HEK293 (cell line): Measurements from ENCODE around the gene SCRN2.

ENCODE experiments used
- EGR2 ChIP-seq: fragments of 450-650 bp; formaldehyde crosslinking; IDR thresholded peaks from 2 replicates; pipeline ENCODE4 v1.5.1; 2016; ENCODE audit warnings: low read depth, missing biosample characterization, missing genetic modification characterization
- GLI2 ChIP-seq: fragments of 450-650 bp; formaldehyde crosslinking; IDR thresholded peaks from 2 replicates; pipeline ENCODE4; 2017; ENCODE audit warnings: missing biosample characterization, missing genetic modification characterization, low read depth, borderline replicate concordance
- KLF10 ChIP-seq: fragments of 450-650 bp; IDR thresholded peaks from 2 replicates; pipeline ENCODE4 v1.5.1; 2018; ENCODE audit warnings: missing biosample characterization, mild to moderate bottlenecking, missing genetic modification characterization
- KLF7 ChIP-seq: fragments of 450-650 bp; formaldehyde crosslinking; IDR thresholded peaks from 2 replicates; pipeline ENCODE4 v1.5.1; 2016; ENCODE audit warnings: missing biosample characterization, missing genetic modification characterization, borderline replicate concordance
- SCRT2 ChIP-seq: fragments of 450-650 bp; formaldehyde crosslinking; IDR thresholded peaks from 2 replicates; pipeline ENCODE4 v1.5.1; 2016; ENCODE audit warnings: missing biosample characterization, missing genetic modification characterization
- SETDB1 ChIP-seq: IDR thresholded peaks from one replicate; pipeline ENCODE4 v1.6.1; 2017; ENCODE audit warnings: mild to moderate bottlenecking, low read length, moderate library complexity, mixed read lengths; ENCODE audit not compliant: insufficient read length
- ZBTB20 ChIP-seq: fragments of 450-650 bp; formaldehyde crosslinking; IDR thresholded peaks from 2 replicates; pipeline ENCODE4 v1.5.1; 2016; ENCODE audit warnings: missing biosample characterization, missing genetic modification characterization
- ZFP3 ChIP-seq: fragments of 450-650 bp; formaldehyde crosslinking; IDR thresholded peaks from 2 replicates; pipeline ENCODE4 v1.5.1; 2016; ENCODE audit warnings: low read depth, missing biosample characterization, missing genetic modification characterization
- ZFP41 ChIP-seq: fragments of 450-650 bp; formaldehyde crosslinking; IDR thresholded peaks from 2 replicates; pipeline ENCODE4 v1.5.1; 2016; ENCODE audit warnings: missing biosample characterization, missing genetic modification characterization, borderline replicate concordance
- ZNF140 ChIP-seq: fragments of 450-650 bp; formaldehyde crosslinking; IDR thresholded peaks from 2 replicates; pipeline ENCODE4 v1.5.1; 2016; ENCODE audit warnings: missing biosample characterization, missing genetic modification characterization
- ZNF174 ChIP-seq: fragments of 450-650 bp; formaldehyde crosslinking; IDR thresholded peaks from 2 replicates; pipeline ENCODE4 v1.5.0; 2017; ENCODE audit warnings: missing biosample characterization, mild to moderate bottlenecking, missing genetic modification characterization
- ZNF266 ChIP-seq: fragments of 450-650 bp; formaldehyde crosslinking; IDR thresholded peaks from 2 replicates; pipeline ENCODE4 v1.5.1; 2016; ENCODE audit warnings: missing biosample characterization, missing genetic modification characterization, low read depth
- ZNF341 ChIP-seq: fragments of 450-650 bp; formaldehyde crosslinking; IDR thresholded peaks from 2 replicates; pipeline ENCODE4; 2016; ENCODE audit warnings: low read depth, missing biosample characterization, missing genetic modification characterization
- ZNF558 ChIP-seq: fragments of 450-650 bp; formaldehyde crosslinking; IDR thresholded peaks from 2 replicates; pipeline ENCODE4 v1.5.1; 2016; ENCODE audit warnings: missing biosample characterization, missing genetic modification characterization
- ZNF561 ChIP-seq: fragments of 450-650 bp; IDR thresholded peaks from 2 replicates; pipeline ENCODE4 v1.5.1; 2018; ENCODE audit warnings: missing biosample characterization, missing genetic modification characterization, borderline replicate concordance
- ZNF571 ChIP-seq: fragments of 450-650 bp; formaldehyde crosslinking; IDR thresholded peaks from 2 replicates; pipeline ENCODE4 v1.5.0; 2017; ENCODE audit warnings: missing biosample characterization, missing genetic modification characterization
- ZNF623 ChIP-seq: fragments of 450-650 bp; formaldehyde crosslinking; IDR thresholded peaks from 2 replicates; pipeline ENCODE4 v1.5.1; 2016; ENCODE audit warnings: missing biosample characterization, missing genetic modification characterization
- ZNF654 ChIP-seq: fragments of 450-650 bp; formaldehyde crosslinking; IDR thresholded peaks from 2 replicates; pipeline ENCODE4 v1.5.1; 2016; ENCODE audit warnings: low read depth, missing biosample characterization, missing genetic modification characterization
- ZNF660 ChIP-seq: fragments of 450-650 bp; IDR thresholded peaks from 2 replicates; pipeline ENCODE4 v1.5.1; 2018; ENCODE audit warnings: missing biosample characterization, mild to moderate bottlenecking, missing genetic modification characterization
- ZNF670 ChIP-seq: fragments of 450-650 bp; formaldehyde crosslinking; IDR thresholded peaks from 2 replicates; pipeline ENCODE4 v1.5.1; 2016; ENCODE audit warnings: missing biosample characterization, missing genetic modification characterization, low read depth
- ZNF785 ChIP-seq: fragments of 450-650 bp; formaldehyde crosslinking; IDR thresholded peaks from 2 replicates; pipeline ENCODE4 v1.5.1; 2016; ENCODE audit warnings: missing biosample characterization, missing genetic modification characterization
- ZNF837 ChIP-seq: fragments of 450-650 bp; formaldehyde crosslinking; IDR thresholded peaks from 2 replicates; pipeline ENCODE4 v1.5.1; 2016; ENCODE audit warnings: missing biosample characterization, missing genetic modification characterization
- ZXDB ChIP-seq: fragments of 450-650 bp; formaldehyde crosslinking; IDR thresholded peaks from 2 replicates; pipeline ENCODE4 v1.5.1; 2016; ENCODE audit warnings: missing biosample characterization, missing genetic modification characterization
- TF ChIP-seq, protein P1 (sequence below): fragments of 450-650 bp; formaldehyde crosslinking; IDR thresholded peaks from 2 replicates; pipeline ENCODE4 v1.5.1; 2017; ENCODE audit warnings: missing biosample characterization, missing genetic modification characterization
- TF ChIP-seq, protein P2 (sequence below): fragments of 450-650 bp; IDR thresholded peaks from 2 replicates; pipeline ENCODE4 v1.5.1; 2018; ENCODE audit warnings: missing biosample characterization, mild to moderate bottlenecking, missing genetic modification characterization
- TF ChIP-seq, protein P3 (sequence below): fragments of 450-650 bp; formaldehyde crosslinking; IDR thresholded peaks from 2 replicates; pipeline ENCODE4 v1.5.1; 2017; ENCODE audit warnings: missing biosample characterization, mild to moderate bottlenecking, missing genetic modification characterization, moderate library complexity
- TF ChIP-seq, protein P4 (sequence below): fragments of 450-650 bp; formaldehyde crosslinking; IDR thresholded peaks from 2 replicates; pipeline ENCODE4 v1.5.1; 2016; ENCODE audit warnings: missing biosample characterization, missing genetic modification characterization
- TF ChIP-seq, protein P5 (sequence below): fragments of 450-650 bp; formaldehyde crosslinking; IDR thresholded peaks from 2 replicates; pipeline ENCODE4 v1.5.1; 2016; ENCODE audit warnings: missing biosample characterization, missing genetic modification characterization
- TF ChIP-seq, protein P6 (sequence below): fragments of 450-650 bp; formaldehyde crosslinking; IDR thresholded peaks from 2 replicates; pipeline ENCODE4 v1.5.1; 2016; ENCODE audit warnings: missing biosample characterization, missing genetic modification characterization

The SCRN2 gene

DNA sequence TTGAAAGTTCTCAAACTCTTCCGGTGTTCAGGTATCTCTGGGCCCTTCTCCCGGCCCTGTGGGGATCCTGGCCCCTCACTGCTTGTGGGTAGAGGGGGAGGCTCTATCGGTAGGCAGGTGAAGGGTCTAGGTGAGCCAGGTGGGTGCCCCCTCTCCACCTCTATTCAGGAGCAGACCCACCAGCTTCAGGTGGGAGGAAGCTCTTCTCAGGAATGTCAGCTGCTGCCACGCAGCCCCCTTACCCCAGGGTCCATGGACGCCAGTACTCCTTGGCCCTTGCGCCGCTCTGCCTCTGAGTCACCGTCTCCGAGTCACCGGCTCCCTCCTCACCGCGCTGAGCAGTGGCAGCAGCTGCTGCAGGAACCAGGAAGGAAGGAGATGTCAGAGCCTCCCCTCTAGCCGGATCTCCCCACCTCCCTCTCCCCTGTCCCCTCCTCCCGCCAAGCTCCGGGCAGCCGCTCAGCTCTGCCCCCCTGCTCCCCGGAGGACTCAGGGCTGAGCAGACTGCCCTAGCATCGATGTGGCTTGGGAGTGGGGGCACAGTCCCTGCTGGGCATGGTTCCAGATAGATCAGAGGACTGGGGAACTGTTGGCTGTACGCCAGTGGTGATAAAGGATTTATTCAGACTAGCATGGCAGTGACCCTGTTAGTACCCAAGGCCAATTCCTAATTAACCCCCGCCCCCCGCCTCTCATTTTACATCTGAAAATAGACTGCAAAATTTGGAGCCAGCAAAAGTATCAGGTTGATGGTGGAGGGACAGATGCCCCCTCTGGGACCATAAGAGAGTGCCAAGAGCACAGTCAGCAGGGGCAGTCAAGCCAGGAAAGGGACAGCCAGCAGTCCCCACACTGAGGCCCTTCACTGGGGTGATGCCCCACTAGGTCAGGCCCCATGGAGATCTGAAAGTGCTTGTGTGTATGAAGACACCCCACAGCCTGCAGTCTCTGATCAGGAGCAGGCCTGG is 19.4 kb downstream of the SCRN2 start, which contains the start of gene OSBPL7 (continued):
- TF ChIP-seq, protein P1, sequence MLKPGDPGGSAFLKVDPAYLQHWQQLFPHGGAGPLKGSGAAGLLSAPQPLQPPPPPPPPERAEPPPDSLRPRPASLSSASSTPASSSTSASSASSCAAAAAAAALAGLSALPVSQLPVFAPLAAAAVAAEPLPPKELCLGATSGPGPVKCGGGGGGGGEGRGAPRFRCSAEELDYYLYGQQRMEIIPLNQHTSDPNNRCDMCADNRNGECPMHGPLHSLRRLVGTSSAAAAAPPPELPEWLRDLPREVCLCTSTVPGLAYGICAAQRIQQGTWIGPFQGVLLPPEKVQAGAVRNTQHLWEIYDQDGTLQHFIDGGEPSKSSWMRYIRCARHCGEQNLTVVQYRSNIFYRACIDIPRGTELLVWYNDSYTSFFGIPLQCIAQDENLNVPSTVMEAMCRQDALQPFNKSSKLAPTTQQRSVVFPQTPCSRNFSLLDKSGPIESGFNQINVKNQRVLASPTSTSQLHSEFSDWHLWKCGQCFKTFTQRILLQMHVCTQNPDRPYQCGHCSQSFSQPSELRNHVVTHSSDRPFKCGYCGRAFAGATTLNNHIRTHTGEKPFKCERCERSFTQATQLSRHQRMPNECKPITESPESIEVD (tag by site-specific recombination): no peak
- TF ChIP-seq ZXDB (tag by site-specific recombination) (0 out of 2 replicates have a peak, but pooled peaks have one; percentile 75), SETDB1 (no peak), ZNF837 (tag by site-specific recombination) (no peak), KLF10 (tag by site-specific recombination) (no peak), ZBTB20 (tag by site-specific recombination) (peak; percentile 35; the same call in 1 of the 2 replicates), ZNF140 (tag by site-specific recombination) (no peak), ZNF558 (tag by site-specific recombination) (no peak), ZNF341 (tag by site-specific recombination) (peak; percentile 69), ZNF654 (no peak), ZNF266 (tag by site-specific recombination) (no peak), KLF7 (tag by site-specific recombination) (no peak), ZNF785 (tag by site-specific recombination) (no peak), EGR2 (tag by site-specific recombination) (no peak), ZNF660 (peak; percentile 86), ZFP41 (no peak), ZNF174 (tag by site-specific recombination) (no peak), GLI2 (tag by site-specific recombination) (no peak), SCRT2 (tag by site-specific recombination) (no peak), ZFP3 (tag by site-specific recombination) (no peak), ZNF670 (tag by site-specific recombination) (no peak), ZNF571 (no peak), ZNF561 (tag by site-specific recombination) (no peak; the same call in 1 of the 2 replicates), ZNF623 (no peak)
- TF ChIP-seq, protein P2, sequence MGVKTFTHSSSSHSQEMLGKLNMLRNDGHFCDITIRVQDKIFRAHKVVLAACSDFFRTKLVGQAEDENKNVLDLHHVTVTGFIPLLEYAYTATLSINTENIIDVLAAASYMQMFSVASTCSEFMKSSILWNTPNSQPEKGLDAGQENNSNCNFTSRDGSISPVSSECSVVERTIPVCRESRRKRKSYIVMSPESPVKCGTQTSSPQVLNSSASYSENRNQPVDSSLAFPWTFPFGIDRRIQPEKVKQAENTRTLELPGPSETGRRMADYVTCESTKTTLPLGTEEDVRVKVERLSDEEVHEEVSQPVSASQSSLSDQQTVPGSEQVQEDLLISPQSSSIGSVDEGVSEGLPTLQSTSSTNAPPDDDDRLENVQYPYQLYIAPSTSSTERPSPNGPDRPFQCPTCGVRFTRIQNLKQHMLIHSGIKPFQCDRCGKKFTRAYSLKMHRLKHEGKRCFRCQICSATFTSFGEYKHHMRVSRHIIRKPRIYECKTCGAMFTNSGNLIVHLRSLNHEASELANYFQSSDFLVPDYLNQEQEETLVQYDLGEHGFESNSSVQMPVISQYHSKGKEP (tag by site-specific recombination): no peak; the same call in 1 of the 2 replicates
- TF ChIP-seq, protein P3, sequence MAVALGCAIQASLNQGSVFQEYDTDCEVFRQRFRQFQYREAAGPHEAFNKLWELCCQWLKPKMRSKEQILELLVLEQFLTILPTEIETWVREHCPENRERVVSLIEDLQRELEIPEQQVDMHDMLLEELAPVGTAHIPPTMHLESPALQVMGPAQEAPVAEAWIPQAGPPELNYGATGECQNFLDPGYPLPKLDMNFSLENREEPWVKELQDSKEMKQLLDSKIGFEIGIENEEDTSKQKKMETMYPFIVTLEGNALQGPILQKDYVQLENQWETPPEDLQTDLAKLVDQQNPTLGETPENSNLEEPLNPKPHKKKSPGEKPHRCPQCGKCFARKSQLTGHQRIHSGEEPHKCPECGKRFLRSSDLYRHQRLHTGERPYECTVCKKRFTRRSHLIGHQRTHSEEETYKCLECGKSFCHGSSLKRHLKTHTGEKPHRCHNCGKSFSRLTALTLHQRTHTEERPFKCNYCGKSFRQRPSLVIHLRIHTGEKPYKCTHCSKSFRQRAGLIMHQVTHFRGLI (tag by site-specific recombination): no peak
- TF ChIP-seq, protein P4, sequence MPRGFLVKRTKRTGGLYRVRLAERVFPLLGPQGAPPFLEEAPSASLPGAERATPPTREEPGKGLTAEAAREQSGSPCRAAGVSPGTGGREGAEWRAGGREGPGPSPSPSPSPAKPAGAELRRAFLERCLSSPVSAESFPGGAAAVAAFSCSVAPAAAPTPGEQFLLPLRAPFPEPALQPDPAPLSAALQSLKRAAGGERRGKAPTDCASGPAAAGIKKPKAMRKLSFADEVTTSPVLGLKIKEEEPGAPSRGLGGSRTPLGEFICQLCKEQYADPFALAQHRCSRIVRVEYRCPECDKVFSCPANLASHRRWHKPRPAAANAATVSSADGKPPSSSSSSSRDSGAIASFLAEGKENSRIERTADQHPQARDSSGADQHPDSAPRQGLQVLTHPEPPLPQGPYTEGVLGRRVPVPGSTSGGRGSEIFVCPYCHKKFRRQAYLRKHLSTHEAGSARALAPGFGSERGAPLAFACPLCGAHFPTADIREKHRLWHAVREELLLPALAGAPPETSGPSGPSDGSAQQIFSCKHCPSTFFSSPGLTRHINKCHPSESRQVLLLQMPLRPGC (tag by site-specific recombination): peak; percentile 18; the same call in 1 of the 2 replicates
- TF ChIP-seq, protein P5, sequence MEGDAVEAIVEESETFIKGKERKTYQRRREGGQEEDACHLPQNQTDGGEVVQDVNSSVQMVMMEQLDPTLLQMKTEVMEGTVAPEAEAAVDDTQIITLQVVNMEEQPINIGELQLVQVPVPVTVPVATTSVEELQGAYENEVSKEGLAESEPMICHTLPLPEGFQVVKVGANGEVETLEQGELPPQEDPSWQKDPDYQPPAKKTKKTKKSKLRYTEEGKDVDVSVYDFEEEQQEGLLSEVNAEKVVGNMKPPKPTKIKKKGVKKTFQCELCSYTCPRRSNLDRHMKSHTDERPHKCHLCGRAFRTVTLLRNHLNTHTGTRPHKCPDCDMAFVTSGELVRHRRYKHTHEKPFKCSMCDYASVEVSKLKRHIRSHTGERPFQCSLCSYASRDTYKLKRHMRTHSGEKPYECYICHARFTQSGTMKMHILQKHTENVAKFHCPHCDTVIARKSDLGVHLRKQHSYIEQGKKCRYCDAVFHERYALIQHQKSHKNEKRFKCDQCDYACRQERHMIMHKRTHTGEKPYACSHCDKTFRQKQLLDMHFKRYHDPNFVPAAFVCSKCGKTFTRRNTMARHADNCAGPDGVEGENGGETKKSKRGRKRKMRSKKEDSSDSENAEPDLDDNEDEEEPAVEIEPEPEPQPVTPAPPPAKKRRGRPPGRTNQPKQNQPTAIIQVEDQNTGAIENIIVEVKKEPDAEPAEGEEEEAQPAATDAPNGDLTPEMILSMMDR (tag by site-specific recombination): peak; percentile 92
- TF ChIP-seq, protein P6, sequence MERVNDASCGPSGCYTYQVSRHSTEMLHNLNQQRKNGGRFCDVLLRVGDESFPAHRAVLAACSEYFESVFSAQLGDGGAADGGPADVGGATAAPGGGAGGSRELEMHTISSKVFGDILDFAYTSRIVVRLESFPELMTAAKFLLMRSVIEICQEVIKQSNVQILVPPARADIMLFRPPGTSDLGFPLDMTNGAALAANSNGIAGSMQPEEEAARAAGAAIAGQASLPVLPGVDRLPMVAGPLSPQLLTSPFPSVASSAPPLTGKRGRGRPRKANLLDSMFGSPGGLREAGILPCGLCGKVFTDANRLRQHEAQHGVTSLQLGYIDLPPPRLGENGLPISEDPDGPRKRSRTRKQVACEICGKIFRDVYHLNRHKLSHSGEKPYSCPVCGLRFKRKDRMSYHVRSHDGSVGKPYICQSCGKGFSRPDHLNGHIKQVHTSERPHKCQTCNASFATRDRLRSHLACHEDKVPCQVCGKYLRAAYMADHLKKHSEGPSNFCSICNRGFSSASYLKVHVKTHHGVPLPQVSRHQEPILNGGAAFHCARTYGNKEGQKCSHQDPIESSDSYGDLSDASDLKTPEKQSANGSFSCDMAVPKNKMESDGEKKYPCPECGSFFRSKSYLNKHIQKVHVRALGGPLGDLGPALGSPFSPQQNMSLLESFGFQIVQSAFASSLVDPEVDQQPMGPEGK: peak; percentile 98
